Stimulated activated CD4-positive, alpha-beta T cell treated with anti-CD3 and anti-CD28 coated beads, Interleukin-1b, Interleukin-23, amount 100 ng/mL, for 24 hours (primary cell): Measurements from ENCODE around the gene CCDC194.

ENCODE experiments used
- DNase-seq, 4 experiments: peaks; one replicate each; pipeline ENCODE4 v3.0.0-alpha.2; 2020; ENCODE audit warnings: low read depth in 4 of 4, low spot score in 1 of 4

CCDC194 gene

GRCh38 chr19:17393914-17394313 is at the start of gene CCDC194:
Gene CCDC194 (minus strand): TSS chr19:17394196. CDS start chr19:17394158, 38 bp downstream.
- DNase-seq = no peak

- DNase-seq = no peak
Observed at GRCh38 chr19:17441241-17442021, 47.4 kb upstream of the CCDC194 start.

GRCh38 chr19:17436874-17437267 is 42.9 kb upstream of the CCDC194 start:
- no peak for DNase-seq

GRCh38 chr19:17436094-17436873 is 42.3 kb upstream of the CCDC194 start:
- DNase-seq = no peak

GRCh38 chr19:17435218-17435617 is 41.2 kb upstream of the CCDC194 start:
- DNase-seq = no peak

- DNase-seq = no peak
Observed at GRCh38 chr19:17431417-17431816, 37.4 kb upstream of the CCDC194 start.

GRCh38 chr19:17429641-17430113 is 35.7 kb upstream of the CCDC194 start:
- DNase-seq = no peak

GRCh38 chr19:17424743-17425365 is 30.9 kb upstream of the CCDC194 start:
- DNase-seq = no peak

GRCh38 chr19:17423429-17424208 is 29.6 kb upstream of the CCDC194 start:
- no peak for DNase-seq

GRCh38 chr19:17421942-17422341 is 27.9 kb upstream of the CCDC194 start:
- no peak for DNase-seq

- no peak for DNase-seq
Observed at GRCh38 chr19:17420475-17420924, 26.5 kb upstream of the CCDC194 start.

- DNase-seq = peak; percentile 82 to 92 (median 91)
Observed at GRCh38 chr19:17419621-17420474, 25.9 kb upstream of the CCDC194 start, which contains the start of gene MVB12A. Gene MVB12A (plus strand): TSS chr19:17420047. CDS start chr19:17420136, 89 bp downstream.

GRCh38 chr19:17419154-17419620 is 25.2 kb upstream of the CCDC194 start:
- DNase-seq = no peak

- DNase-seq = no peak
Observed at GRCh38 chr19:17418710-17419109, 24.7 kb upstream of the CCDC194 start.

- DNase-seq = no peak
Observed at GRCh38 chr19:17415121-17415520, 21.1 kb upstream of the CCDC194 start.

- DNase-seq = no peak
Observed at GRCh38 chr19:17414097-17414496, 20.1 kb upstream of the CCDC194 start.

- DNase-seq = no peak
Observed at GRCh38 chr19:17411801-17412200, 17.8 kb upstream of the CCDC194 start.

GRCh38 chr19:17409990-17410389 is 16.0 kb upstream of the CCDC194 start:
- DNase-seq = no peak

- DNase-seq = no peak
Observed at GRCh38 chr19:17406887-17407196, 12.8 kb upstream of the CCDC194 start.
